Smooth muscle cell (in vitro differentiated cells): ENCODE data around the gene CHMP4A. TPM values are rescaled to one million over a fixed set of nuclear protein-coding genes. Genes with fewer than 3 reads are reported as not detected.

ENCODE experiments used
- DNase-seq: peaks from one replicate; lab custom pipeline; 2025; ENCODE audit not compliant: unreplicated experiment; lab: John Stamatoyannopoulos, UW
- H2AFZ ChIP-seq: fragments of 200-600 bp; sonication (generic); 2 replicates; pipeline ENCODE4 v1.6.0; 2016; ENCODE audit warnings: antibody characterized with exemption, low read depth, mild to moderate bottlenecking
- H3F3A ChIP-seq: fragments of 200-600 bp; sonication (generic); 2 replicates; pipeline ENCODE4 v1.6.0; 2017; ENCODE audit warnings: antibody characterized with exemption, low read depth
- H3K27ac ChIP-seq: fragments of 200-600 bp; sonication (generic); 2 replicates; pipeline ENCODE4 v1.5.1; 2016; ENCODE audit warnings: low read depth, mild to moderate bottlenecking
- H3K27me3 ChIP-seq: fragments of 200-600 bp; sonication (generic); 2 replicates; pipeline ENCODE4 v1.6.1; 2016; ENCODE audit warnings: low read depth, mild to moderate bottlenecking
- H3K36me3 ChIP-seq: fragments of 200-600 bp; sonication (generic); 2 replicates; pipeline ENCODE4 v1.5.1; 2016; ENCODE audit warnings: low read depth
- H3K4me1 ChIP-seq: fragments of 200-600 bp; sonication (generic); 2 replicates; pipeline ENCODE4 v1.5.1; 2016; ENCODE audit warnings: low read depth
- H3K4me2 ChIP-seq: fragments of 200-600 bp; sonication (generic); 2 replicates; pipeline ENCODE4 v1.6.0; 2016; ENCODE audit warnings: mild to moderate bottlenecking
- H3K4me3 ChIP-seq: fragments of 200-600 bp; sonication (generic); 2 replicates; pipeline ENCODE4 v1.5.1; 2016; ENCODE audit warnings: mild to moderate bottlenecking
- H3K79me2 ChIP-seq: fragments of 200-600 bp; sonication (generic); 2 replicates; pipeline ENCODE4 v1.6.0; 2016; ENCODE audit warnings: low read depth, mild to moderate bottlenecking
- H3K9ac ChIP-seq: fragments of 200-600 bp; sonication (generic); 2 replicates; pipeline ENCODE4 v1.6.0; 2016; ENCODE audit warnings: low read depth
- H3K9me3 ChIP-seq: fragments of 200-600 bp; sonication (generic); replicated peaks from 2 replicates; pipeline ENCODE4 v1.5.1; 2016; ENCODE audit warnings: low read depth
- H4K20me1 ChIP-seq: fragments of 200-600 bp; sonication (generic); 2 replicates; pipeline ENCODE4 v1.6.0; 2016; ENCODE audit warnings: low read depth
- WGBS: methylation state at CpG from one replicate; pipeline ENCODE4 v1.1.7; 2016; ENCODE audit warnings: low lambda C conversion rate; 5-methylcytosine and 5-hydroxymethylcytosine counted together
- polyA plus RNA-seq: library from polyadenylated mRNA; unstranded; fragments of >200 nt; fragmentation: Nextera tagmentation; extraction: Ambion mirVana; gene quantifications from 2 replicates; pipeline ENCODE4 v1.2.1, GENCODE V29; 2016
- total RNA-seq: library from RNA; depleted of rRNA; stranded (reverse); fragments of >200 nt; gene quantifications from 2 replicates; pipeline ENCODE4 v1.2.3, GENCODE V29; 2014
- TF ChIP-seq, protein P1 (sequence below): fragments of 200-600 bp; sonication (generic); IDR thresholded peaks from 2 replicates; pipeline ENCODE4 v1.5.1; 2017; ENCODE audit warnings: borderline replicate concordance, mild to moderate bottlenecking, antibody characterized with exemption; ENCODE audit not compliant: insufficient read depth, poor library complexity, severe bottlenecking

Gene CHMP4A
- total and polyA plus RNA-seq, 2 experiments from 2014 or later = 29.7 to 46.8 TPM

DNA sequence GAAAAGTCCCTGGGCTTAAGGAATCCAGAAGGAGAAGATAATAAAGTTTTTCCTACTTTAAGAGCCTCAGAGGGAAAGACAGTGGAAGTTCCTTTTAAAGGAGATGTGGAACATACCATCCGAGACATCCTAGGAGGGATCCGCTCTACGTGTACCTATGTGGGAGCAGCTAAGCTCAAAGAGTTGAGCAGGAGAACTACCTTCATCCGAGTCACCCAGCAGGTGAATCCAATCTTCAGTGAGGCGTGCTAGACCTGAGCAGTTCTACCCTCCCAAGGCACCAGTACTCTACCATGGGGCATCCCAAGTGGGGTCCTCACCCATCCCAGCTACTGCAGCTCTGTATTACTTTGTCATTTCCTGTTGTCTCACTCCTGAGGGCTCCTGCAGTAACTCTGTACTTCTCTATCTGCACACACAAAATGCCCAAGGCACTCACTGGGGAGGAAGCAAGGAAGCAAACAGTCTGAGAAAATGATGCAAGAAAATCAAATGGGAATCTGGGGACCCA, 25.3 kb upstream of the CHMP4A start:
- Histone ChIP-seq H3K4me3 (no peak overlapping the region), H3K9me3 (no peaks in the 10 kb centered on the region), H3K27ac (peak overlapping the region; percentile 7), H3K9ac (no peak overlapping the region), H2AFZ (no peak overlapping the region), H3K4me1 (peaks cover 10% of the 10 kb centered on the region), H3K4me2 (no peak overlapping the region), H3F3A (peaks cover 28% of the 10 kb centered on the region), H3K27me3 (no peaks in the 10 kb centered on the region), H3K36me3 (no peaks in the 10 kb centered on the region), H3K79me2 (peaks cover 52% of the 10 kb centered on the region), H4K20me1 (peaks cover 24% of the 10 kb centered on the region)
- WGBS = 98% methylated on average over 5 of the region's 5 CpGs
- TF ChIP-seq, protein P1, sequence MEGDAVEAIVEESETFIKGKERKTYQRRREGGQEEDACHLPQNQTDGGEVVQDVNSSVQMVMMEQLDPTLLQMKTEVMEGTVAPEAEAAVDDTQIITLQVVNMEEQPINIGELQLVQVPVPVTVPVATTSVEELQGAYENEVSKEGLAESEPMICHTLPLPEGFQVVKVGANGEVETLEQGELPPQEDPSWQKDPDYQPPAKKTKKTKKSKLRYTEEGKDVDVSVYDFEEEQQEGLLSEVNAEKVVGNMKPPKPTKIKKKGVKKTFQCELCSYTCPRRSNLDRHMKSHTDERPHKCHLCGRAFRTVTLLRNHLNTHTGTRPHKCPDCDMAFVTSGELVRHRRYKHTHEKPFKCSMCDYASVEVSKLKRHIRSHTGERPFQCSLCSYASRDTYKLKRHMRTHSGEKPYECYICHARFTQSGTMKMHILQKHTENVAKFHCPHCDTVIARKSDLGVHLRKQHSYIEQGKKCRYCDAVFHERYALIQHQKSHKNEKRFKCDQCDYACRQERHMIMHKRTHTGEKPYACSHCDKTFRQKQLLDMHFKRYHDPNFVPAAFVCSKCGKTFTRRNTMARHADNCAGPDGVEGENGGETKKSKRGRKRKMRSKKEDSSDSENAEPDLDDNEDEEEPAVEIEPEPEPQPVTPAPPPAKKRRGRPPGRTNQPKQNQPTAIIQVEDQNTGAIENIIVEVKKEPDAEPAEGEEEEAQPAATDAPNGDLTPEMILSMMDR = no peak
- no peak for DNase-seq

DNA sequence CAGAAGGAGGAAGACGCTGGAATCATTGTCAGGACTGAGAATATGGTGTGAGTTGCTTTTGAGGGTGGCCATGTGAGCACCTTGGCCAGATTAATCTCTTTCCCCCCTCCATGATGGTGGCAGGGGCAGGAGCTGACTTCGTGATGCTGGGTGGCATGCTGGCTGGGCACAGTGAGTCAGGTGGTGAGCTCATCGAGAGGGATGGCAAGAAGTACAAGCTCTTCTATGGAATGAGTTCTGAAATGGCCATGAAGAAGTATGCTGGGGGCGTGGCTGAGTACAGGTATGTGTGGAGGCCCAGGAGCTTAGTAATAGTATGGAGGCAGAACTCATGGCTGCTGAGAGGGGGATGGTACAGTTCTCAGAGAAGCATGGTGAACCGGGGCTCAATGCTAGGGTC, 24.8 kb upstream of the CHMP4A start:
- TF ChIP-seq, protein P1 = no peak
- Histone ChIP-seq H3K79me2 (peaks cover 55% of the 10 kb centered on the region), H3K36me3 (no peaks in the 10 kb centered on the region), H3K27ac (peak overlapping the region; percentile 7), H3K9ac (no peak overlapping the region), H3K9me3 (no peaks in the 10 kb centered on the region), H3F3A (peaks cover 28% of the 10 kb centered on the region), H2AFZ (no peak overlapping the region), H3K4me1 (peaks cover 14% of the 10 kb centered on the region), H3K27me3 (no peaks in the 10 kb centered on the region), H3K4me3 (no peak overlapping the region), H3K4me2 (no peak overlapping the region), H4K20me1 (peaks cover 24% of the 10 kb centered on the region)
- DNase-seq = no peak
- WGBS = 93% methylated on average over 5 of the region's 5 CpGs

DNA sequence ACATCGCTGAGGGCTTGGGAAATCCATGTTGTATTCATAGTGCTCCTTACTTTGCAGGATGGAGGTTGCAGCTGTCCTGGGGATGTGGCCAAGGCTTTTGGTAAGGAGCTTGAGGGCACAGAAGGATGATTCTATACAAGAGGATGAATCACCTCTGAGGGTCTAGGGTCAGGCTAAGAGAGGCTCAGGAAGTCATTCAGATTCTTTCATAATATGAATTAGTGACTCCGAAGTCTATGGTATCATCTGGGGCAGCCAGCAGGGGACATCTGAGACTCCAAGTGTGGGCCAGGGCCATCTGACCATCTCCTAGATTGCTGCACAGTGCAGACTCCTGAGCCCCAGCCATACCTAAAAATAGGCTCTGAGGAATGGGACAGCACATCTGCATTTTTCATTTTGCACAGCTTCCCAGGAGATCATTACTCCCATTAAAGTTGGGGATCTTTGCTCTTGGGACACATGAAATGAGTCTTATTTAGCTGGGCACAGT, 24.2 kb upstream of the CHMP4A start:
- Histone ChIP-seq H2AFZ (no peak overlapping the region), H3K4me2 (no peak overlapping the region), H3K9me3 (no peaks in the 10 kb centered on the region), H3K4me3 (no peak overlapping the region), H3K36me3 (no peaks in the 10 kb centered on the region), H4K20me1 (peaks cover 24% of the 10 kb centered on the region), H3K27me3 (no peaks in the 10 kb centered on the region), H3F3A (peaks cover 28% of the 10 kb centered on the region), H3K9ac (no peak overlapping the region), H3K4me1 (peaks cover 14% of the 10 kb centered on the region), H3K79me2 (peaks cover 55% of the 10 kb centered on the region), H3K27ac (peak overlapping the region; percentile 7)
- 100% methylated on average over 2 of the region's 2 CpGs for WGBS
- no peak for DNase-seq
- TF ChIP-seq, protein P1 = no peak
